Fibroblast of upper back skin (primary cell): Measurements from ENCODE around the gene COL4A3.
A peak's percentile ranks its signal among the peaks of the same experiment; 100 is the strongest.
"Not testable (repeated sequence)": the region's sequence is repeated elsewhere in the genome, so short reads cannot be mapped to it uniquely, and the experiment has no call there.

Experiments
- DNase-seq: peaks from one replicate; pipeline ENCODE4 v3.0.0-alpha.2; 2013

Gene COL4A3

DNA sequence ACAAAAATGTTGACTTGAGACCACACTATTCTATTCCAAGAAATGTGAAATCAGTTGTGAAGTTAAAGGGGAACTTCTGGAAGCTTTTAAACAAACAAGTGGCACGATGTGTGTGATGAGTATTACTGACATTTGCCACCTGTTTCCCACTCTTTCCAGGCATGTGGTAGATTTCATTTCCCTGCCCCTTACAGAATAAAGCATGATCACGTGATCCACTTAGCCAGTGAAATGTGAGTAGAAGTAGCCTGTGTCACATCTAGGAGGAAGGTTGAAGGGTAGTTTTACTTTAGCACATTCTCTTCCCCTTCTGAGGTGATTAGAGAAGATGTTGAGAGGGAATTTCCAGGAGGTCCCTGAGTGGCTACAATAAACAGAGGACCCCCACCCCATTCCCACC, 4.3 kb upstream of the COL4A3 start:
- no peak for DNase-seq

DNA sequence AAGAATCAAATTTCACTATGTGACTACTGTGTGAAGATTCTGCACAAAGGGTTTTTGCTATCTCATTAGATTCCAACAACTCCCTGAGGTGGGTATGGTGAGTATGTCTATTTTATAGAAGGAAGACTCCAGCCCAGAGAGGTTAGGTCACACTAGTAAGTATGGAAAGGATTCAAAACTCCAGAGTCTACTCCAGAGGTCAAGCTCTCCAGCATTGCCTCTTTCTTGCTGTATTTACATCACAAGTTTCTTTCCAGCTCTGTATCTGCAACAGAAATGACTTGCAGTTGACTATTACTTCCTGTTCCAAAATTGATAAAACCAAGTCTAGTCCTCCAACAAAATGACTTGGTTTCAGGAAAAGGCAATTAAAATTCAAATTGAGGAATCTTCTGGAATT, 2.5 kb upstream of the COL4A3 start:
- DNase-seq: no peak

DNA sequence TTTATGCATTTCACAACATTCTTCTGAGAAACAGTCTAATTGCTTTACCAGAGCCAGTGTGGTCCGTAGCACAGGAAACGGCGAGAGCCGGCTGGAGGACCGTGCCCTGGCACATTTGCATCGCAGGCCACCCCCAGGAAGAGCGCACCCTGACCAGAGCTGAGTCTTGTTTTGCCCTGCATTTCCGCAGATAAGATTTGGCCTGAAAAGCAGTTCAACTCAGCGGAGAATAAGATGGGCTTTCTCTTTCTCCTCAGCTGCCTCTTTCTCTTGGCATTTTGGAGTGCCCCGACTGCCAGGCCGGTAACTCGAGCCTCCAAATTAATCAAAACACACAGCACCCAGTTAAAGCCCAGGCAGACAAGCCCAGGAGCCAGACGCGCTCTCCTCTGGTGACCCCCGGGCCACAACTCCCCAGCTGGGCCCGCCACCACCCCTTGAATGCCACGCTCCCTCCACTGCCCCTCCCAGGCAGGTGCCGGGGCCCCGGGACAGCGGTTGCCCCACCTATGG, 883 bp upstream of the COL4A3 start:
- no peak for DNase-seq

DNA sequence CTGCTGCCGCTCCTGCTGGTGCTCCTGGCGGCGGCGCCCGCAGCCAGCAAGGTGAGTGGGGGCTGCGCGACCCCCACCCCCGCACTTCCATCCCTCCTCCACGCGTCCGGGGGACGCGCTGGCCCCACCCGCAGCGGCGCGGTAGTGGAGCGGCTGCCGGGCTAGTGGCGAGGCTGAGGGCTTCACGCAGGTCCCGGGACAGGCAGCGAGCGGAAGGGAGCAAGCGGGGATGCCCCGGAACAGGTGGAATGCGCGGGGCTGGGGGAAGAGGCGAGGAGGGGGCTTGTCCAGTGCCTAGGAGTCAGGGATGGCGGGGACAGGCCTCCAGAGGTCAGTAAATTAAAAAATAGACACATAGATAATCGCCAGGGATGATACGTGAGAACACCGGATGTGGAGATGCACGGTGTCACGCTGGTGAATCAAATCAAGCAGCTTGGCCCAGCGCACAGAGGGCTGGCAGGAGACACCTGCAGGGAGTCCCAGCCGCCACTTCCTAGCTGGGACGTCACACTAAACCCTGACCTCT, 403 bp downstream of the COL4A3 start:
- no peak for DNase-seq

- not testable (repeated sequence) for DNase-seq
Observed at GRCh38 chr2:227171779-227172178, 7.4 kb downstream of the COL4A3 start.

- DNase-seq: no peak
Observed at GRCh38 chr2:227177592-227178336, 13.3 kb downstream of the COL4A3 start.

DNA sequence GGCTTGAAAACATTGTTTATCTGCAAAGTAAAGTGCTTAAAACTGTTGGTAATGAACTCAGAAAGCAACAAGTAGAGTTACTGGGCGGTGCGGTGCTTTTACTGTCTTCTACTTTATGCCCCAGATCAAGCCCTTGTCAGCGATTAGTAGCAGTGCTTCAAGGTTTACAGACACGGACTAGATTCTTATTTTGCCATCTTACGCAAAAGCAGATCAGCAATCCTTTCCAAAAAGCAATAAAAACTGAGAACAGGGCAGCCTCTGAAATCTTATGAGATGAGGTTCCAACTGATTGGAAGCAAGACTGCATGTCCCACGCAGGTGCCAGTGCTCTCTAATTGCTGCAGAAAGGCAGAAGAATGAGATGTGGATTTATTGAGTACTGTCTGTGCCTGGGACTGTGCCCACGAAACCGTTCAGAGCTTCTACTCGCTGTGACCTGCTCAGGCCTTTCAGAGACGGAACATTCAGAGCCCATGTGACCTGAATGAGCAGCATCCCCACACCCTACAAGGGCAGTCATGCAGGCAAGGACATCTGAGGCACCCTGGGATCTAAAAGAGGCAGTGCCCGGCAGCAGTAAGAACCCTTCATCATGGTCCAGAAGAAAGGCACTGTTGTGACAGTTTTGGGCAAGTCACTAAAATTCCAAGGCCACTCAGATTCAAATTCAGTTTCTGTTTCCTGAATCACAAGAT, 15.7 kb downstream of the COL4A3 start:
- no peak for DNase-seq

DNA sequence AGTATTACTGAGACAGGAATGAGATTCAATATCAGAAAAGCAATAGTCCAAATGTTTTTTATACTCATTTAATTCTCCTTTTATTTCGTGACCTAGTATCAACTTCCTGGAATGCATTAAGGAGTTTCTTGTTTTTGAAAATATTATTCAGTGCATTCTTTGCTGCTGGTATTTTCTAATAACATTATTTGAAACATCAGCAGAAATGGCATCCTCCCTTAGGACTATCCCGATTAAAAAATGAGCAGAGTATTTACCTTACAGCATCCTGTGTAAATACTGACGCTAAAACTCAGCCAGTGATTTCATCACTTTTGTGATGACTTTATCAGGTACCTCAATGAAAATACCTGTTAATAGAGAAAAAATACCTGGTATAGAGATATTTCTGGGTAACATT, 16.3 kb downstream of the COL4A3 start:
- no peak for DNase-seq

DNA sequence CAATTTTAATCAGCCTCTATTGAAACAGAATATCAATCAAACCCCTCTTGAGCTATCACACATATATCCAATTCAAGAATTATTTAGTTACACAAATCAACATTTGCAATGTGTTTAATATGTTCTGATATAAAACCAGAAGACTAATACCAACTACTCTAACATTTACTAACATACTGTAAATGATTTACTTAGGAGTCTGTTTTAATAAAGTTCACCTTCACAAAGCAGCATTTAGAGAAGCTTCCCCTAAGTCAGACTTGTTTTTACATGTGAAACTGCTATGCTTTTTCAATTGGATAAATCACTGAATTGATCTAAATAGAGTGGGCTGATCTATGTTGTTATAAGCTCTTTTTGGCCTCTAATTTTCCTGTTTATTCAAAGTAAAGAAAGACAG, 18.3 kb downstream of the COL4A3 start:
- no peak for DNase-seq

DNA sequence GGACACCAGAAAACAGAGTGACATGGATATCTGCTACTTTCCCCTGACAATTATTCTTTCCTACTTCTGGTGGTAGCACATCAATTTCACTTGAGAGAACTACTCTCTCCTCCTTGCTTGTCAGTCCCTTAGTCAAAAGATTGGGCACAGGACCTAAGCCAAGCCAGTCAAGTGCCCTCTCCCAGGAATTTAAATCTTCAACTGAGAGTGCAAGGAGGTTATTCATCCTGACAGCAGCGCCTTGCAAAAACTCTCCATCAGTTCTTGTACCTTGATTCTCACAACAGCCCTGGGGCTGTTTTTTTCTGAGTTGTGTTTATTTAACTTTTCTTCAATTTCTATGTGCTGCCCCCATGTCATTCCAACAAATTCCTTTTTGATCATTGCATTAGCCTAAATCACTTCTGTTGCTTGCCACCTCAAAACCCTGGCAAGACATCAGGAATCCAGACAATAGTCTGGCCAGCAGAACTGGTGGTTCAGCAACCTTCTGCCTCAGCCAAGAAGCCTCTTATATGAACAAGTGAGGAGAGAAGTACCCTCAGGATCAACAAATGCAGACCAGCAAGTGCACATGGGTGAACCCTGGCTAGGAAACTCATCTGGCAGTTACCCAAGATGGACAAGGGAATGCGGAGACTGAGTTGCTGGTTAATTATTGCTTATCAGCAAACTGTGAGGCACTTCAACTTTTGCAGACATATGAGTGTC, 19.4 kb downstream of the COL4A3 start:
- DNase-seq: no peak

- DNase-seq: no peak
Observed at GRCh38 chr2:227185615-227186232, 21.3 kb downstream of the COL4A3 start.

GRCh38 chr2:227186751-227187150, 22.3 kb downstream of the COL4A3 start:
- no peak for DNase-seq

DNA sequence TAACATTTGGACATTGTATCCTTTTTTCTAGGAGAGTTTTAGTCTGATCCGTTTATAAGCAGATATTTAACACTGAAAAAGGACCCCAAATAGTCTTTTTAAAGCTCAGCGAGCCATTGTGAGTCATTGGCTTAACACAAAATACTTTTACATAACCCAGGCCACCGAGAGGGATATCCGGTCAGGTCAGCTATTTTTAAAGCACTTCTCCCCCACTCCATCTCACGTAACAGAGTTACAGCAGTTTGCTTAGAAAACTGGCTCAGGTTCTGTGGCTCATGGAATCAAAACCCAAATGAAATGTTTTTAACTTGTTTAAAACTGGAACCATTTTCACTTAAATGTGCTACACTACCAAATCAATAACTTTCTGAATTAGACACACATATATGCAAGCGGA, 23.9 kb downstream of the COL4A3 start:
- DNase-seq: peak; percentile 49

DNA sequence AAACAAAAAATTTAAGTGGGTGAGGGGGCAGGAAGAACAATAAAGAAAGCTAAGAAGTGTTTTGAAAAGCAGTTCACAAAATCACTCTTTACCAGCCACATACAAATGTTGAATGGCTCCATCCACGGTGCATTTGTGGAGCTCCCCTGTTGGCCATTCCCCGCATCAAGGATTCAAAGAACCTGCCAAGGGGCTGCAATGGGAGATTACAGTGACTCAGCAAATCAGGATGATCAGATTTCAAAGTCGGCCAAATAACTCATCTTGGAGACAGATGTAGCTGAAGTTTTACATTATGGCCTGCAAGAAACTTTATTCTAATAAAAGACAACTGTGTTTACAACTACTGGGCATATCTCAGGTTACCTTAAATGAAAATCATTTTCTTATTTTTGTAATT, 26.9 kb downstream of the COL4A3 start:
- peak; percentile 55 for DNase-seq

DNA sequence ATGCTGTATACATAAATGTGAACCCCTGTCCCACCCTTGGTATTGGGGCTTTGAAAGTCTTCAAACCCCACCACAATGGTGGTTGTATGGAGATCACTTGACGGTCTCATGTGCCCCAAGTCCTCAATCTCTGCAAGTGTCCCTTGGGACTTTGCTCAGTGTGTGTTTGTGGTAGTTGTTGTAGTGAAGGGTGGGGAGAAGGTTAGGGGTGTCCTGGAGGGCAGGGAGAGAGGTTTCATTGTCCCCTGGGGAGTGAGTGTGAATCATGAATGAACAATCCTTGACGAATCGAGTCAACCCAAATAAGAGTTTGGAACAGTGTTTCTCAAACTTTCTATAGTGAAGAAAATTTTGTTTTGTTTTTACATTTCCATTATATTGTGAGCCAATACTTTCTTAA, 28.1 kb downstream of the COL4A3 start:
- DNase-seq: no peak

DNA sequence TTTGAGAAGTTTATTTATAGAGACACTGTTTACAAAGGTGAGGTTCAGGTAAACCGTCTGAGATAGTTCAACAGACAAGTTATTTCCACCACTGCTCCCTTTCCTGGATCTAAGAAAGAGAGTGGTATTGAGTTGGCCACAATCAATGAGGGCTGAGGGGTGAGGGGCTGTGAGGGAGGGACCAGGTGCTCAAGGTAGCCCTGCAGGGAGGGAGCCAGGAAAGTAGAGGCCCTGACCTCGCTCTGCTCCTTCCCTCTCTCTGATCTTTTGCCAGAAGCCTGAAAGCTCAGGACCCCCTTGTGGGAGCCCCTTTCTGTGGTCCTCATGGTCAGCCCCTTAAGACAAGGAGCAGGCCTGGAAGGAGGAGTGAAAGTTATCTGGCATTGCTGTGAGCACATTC, 29.8 kb downstream of the COL4A3 start:
- DNase-seq: no peak

DNA sequence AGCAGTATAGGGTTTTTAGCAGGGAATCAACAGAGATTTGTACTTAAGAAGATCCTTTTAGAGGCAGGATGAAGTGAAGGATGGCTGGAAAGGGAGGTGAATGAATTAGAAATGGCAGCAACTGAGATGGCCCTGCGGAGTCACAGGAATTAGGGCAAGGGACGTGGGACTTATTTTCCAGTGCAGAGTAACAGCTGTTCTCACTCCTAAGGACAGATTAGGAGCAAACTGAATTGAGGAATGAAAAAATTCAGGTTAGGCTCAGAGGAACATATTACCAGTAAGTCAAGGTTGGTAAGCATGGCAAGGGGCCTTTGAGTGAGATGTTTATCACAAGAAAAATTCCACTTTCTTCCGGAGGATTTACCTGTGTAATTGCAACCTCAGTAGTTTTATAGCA, 34.4 kb downstream of the COL4A3 start:
- no peak for DNase-seq

- no peak for DNase-seq
Observed at GRCh38 chr2:227201771-227202170, 37.3 kb downstream of the COL4A3 start.

GRCh38 chr2:227204452-227204851, 40.0 kb downstream of the COL4A3 start:
- DNase-seq: no peak

DNA sequence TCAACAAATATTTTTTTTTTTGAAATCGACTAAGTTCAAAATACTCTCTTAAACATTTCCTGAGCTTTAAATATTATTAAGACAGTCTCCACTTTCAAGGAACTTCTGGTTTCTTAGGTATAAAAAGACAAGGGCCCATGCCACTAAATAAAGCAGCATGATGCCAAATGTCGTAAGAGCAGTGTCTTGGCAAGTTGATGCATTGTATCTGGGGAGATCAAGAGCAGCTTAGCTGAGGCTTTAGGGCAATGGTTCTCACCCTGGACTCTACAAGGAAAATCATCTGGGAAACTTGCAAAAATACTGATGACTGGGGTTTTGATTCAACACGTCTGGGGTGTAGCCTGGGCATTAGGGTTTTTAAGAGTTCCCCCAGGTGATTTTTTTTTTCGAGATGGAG, 41.3 kb downstream of the COL4A3 start:
- no peak for DNase-seq

- no peak for DNase-seq
Observed at GRCh38 chr2:227206406-227206805, 42.0 kb downstream of the COL4A3 start.

DNA sequence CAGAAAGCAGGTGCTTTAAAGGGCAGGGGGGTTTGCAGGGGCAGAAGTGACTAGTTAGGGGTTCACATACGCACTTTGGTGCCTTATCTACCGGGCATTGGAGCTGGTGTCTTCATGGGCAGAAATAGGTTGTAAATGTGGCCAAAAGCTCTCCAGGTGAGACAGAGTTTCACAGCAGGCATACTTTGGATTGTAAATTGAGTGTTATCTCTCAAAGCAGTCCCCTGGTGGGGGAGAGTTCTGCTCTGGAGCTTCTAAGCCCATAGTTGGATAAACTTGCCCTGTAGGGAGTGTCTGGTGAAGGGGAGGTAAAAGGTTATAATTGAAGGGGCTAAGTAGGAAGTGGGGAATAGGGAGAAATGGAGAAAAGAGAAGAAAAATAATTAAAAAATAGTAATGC, 43.1 kb downstream of the COL4A3 start:
- DNase-seq: no peak

GRCh38 chr2:227214622-227215041, 50.2 kb downstream of the COL4A3 start:
- peak; percentile 6 for DNase-seq
